ENCODE measurements around the gene EML4. TPM values are rescaled to one million over a fixed set of nuclear protein-coding genes. Genes with fewer than 3 reads are reported as not detected.

The EML4 gene
- total and polyA plus RNA-seq, 10 of the 15 experiments (the other 5 are each of a cell fraction or from before 2014, with no cell fraction given), result 23.1 to 91.3 (median 77.4) TPM

DNA sequence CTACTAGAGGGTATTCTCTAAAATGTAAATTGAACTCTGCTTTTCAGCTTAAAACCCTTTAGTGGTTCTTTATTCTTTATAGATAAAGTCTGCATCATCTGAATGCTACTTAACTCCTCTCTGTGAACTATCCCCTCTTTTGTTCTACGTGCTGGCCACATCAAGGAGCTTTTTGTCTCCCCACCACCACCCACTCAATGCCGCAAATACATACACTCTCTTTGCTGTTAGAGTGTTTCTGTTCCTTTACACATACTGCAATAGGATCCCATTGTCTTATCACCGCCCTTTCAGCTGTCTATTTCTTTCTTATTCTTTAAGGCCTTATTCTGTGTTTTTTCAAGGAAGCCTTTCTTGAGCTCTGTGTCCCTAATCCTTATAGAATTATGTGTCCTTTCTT lies 83.3 kb downstream of the EML4 start (continued):
- TF ChIP-seq MLLT1 (IDR thresholded peaks at IDR 0.05) (no peak), TCF7 (IDR thresholded peaks at IDR 0.05; ENCODE audit: borderline replicate concordance) (peak; percentile 92), MEF2A (IDR thresholded peaks at IDR 0.05; ENCODE audit: insufficient read depth, low read depth, low read length) (no peak), MYB (IDR thresholded peaks at IDR 0.05; ENCODE audit: borderline replicate concordance, low read depth, low read length) (no peak), RFX5 (IDR thresholded peaks at IDR 0.05; ENCODE audit: low read depth, low read length) (no peak), SREBF2 (IDR thresholded peaks at IDR 0.05; ENCODE audit: low read length) (no peak), BMI1 (IDR thresholded peaks at IDR 0.05; ENCODE audit: borderline replicate concordance) (no peak), FOXK2 (IDR thresholded peaks at IDR 0.05) (0 out of 2 replicates have a peak, but pooled peaks have one; percentile 22), RUNX3 (IDR thresholded peaks at IDR 0.05; ENCODE audit: low read length) (peak; percentile 89), SIX5 (IDR thresholded peaks at IDR 0.05; ENCODE audit: low read depth, low read length, severe bottlenecking) (no peak), KLF5 (IDR thresholded peaks at IDR 0.05; ENCODE audit: partially characterized antibody) (no peak), NFIC (IDR thresholded peaks at IDR 0.05; ENCODE audit: low read depth, low read length) (no peak)
- TF ChIP-seq, protein P1, sequence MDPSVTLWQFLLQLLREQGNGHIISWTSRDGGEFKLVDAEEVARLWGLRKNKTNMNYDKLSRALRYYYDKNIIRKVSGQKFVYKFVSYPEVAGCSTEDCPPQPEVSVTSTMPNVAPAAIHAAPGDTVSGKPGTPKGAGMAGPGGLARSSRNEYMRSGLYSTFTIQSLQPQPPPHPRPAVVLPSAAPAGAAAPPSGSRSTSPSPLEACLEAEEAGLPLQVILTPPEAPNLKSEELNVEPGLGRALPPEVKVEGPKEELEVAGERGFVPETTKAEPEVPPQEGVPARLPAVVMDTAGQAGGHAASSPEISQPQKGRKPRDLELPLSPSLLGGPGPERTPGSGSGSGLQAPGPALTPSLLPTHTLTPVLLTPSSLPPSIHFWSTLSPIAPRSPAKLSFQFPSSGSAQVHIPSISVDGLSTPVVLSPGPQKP (IDR thresholded peaks at IDR 0.05; ENCODE audit: low read depth, low read length), result no peak
- TF ChIP-seq, protein P2, sequence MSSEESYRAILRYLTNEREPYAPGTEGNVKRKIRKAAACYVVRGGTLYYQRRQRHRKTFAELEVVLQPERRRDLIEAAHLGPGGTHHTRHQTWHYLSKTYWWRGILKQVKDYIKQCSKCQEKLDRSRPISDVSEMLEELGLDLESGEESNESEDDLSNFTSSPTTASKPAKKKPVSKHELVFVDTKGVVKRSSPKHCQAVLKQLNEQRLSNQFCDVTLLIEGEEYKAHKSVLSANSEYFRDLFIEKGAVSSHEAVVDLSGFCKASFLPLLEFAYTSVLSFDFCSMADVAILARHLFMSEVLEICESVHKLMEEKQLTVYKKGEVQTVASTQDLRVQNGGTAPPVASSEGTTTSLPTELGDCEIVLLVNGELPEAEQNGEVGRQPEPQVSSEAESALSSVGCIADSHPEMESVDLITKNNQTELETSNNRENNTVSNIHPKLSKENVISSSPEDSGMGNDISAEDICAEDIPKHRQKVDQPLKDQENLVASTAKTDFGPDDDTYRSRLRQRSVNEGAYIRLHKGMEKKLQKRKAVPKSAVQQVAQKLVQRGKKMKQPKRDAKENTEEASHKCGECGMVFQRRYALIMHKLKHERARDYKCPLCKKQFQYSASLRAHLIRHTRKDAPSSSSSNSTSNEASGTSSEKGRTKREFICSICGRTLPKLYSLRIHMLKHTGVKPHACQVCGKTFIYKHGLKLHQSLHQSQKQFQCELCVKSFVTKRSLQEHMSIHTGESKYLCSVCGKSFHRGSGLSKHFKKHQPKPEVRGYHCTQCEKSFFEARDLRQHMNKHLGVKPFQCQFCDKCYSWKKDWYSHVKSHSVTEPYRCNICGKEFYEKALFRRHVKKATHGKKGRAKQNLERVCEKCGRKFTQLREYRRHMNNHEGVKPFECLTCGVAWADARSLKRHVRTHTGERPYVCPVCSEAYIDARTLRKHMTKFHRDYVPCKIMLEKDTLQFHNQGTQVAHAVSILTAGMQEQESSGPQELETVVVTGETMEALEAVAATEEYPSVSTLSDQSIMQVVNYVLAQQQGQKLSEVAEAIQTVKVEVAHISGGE (CRISPR knock-in tag; IDR thresholded peaks at IDR 0.05), result no peak
